ENCODE data around the gene TBC1D9B.

The TBC1D9B gene

DNA sequence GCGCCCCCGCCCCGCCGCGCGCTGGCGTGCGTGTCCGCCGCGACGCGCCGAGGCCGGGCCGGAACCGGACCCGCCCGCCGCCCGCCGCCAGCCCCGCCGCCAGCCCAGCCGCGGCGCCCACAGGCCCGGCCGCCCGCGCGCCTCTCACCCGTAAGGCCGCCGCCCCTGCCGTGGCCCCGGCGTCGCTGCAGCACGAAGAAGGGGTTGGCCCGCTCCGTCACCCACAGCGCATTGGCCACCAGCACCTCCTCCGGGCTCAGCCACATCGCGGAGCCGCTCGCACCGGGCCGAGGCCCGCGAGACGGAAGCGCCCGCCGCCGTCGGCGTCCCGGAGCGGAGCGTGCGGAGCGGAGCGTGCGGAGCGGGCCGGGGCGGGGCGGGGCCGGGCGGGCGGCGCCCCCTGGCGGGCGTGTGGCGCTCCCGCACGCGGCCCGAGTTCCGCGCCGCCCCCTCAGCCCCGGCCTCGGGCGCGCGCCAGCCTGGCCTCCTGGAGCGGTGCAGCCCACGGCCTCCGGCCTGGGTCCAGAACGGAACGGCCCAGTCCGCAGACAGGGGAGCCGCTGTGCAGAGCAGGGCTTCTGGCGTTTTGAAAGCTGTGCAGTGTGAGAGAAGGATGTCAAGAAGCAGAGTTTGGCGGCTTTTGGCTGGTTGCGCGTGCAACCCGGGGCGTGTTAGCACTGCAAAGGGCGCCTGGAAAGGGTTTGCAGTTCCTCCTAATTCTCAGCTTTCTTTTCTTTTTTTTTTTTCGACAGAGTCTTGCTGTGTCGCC is at the start of gene TBC1D9B:
Gene TBC1D9B, minus strand, starts transcription at position 342 of the 769 bp plus-strand sequence. Its CDS starts 76 bp downstream, at position 266.
- in situ Hi-C loops (cut with MboI; ENCODE audit: low sequenced_read_pairs) = no loop called here

DNA sequence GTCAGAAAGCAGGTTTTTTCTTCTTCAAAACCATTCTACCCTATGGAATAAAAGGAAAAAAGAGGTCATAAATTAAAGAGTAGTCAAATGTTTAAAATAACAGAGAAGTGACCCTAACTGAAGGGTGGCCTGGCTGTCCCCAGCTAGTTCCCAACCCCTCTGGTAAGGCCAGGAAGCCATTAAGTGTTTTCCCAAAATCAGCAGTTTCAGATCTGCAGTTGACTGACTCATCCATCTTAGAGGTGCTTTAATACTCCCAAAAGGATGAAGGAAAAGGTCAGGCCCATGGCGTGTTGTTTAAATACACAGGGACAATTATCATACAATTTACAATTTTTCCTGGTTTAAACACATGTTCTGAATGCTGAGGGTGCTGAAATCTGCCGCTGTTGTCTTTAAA is 47.9 kb upstream of the TBC1D9B start:
- in situ Hi-C loops (cut with MboI; ENCODE audit: low sequenced_read_pairs) = no loop called here

DNA sequence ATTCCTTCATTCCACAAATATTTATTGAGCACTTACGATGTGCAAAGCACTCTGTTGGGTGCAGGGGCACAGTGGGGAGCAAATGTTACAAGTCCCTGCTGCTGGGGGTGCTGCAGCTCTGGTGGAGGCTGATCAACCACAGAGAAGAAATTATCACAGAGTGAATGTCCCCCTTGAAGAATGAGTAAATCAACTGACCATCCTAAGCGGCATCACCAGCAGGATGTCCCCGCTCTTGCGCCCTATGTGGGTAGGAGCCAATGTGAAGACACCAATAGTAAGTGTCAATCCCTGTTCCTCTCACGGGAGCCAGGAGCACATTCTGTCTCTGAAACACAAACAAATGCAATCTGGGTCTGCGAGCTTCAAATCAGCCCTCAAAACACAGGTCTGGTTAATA is 47.4 kb upstream of the TBC1D9B start:
- in situ Hi-C loops (cut with MboI; ENCODE audit: low sequenced_read_pairs) = no loop called here

DNA sequence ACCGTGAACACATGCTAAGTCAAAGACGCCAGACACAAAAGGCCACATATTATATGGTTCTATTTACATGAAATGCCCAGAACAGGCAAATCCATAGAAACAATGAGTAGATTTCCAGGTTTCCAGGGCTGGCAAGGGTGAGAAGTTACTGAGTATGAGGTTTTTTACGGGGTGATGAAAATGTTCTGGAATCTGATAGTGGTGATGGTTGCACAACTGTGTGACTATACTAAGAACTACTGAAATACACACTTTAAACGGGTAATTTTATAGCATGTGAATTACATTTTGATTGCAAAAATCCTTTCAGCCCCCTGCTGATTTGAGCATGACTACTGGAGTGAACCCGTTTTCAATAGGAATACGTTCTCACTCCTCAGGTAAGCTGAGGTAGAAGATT is 46.7 kb upstream of the TBC1D9B start:
- in situ Hi-C loops (cut with MboI; ENCODE audit: low sequenced_read_pairs) = no loop called here

DNA sequence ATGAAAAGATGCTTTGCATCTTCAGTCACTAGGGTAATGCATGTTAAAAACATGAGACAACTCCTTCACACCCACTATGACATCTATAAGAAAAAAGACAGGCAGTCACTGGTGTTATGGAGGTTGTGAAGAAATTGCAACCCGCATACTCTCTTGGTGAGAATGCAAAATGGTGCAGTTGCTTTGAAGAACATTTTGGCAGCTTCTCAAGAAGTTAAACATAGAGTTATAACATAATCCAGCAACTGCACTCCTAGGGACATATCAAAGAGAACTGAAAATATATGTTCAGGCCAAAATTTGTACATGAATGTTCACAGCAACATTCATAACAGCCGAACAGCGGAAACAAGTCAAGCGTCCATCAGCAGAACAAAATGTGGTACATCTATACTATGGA is 46.3 kb upstream of the TBC1D9B start:
- in situ Hi-C loops (cut with MboI; ENCODE audit: low sequenced_read_pairs) = no loop called here

DNA sequence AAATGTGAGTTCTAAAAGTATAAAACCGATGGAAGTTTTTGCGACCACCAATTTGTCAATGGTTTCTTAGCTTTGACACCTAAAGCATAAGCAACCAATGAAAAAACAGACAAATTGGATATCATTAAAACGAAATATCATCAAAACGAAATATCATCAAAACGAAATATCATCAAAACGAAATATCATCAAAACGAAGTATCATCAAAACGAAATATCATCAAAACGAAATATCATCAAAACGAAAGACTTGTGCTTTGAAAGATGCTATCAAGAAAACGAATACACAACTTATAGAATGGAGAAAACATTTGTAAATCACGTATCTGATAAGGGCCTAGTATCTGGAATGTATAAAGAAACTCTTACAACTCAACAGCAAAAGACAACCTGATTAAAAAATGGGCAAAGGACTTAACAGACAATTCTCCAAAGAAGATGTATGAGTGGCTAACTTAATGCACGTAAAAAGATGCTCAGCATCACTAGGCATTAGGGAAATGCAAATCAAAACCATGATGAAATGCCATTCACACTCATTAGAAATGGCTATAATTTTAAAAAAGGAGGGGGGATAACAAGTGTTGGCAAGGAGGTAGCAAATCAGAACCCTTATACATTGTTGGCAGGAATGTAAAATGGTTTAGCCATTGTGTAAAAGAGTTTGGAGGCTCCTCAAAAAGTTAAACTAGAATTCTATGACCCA is 29.4 kb upstream of the TBC1D9B start:
- in situ Hi-C loops (cut with MboI; ENCODE audit: low sequenced_read_pairs) = no loop called here

DNA sequence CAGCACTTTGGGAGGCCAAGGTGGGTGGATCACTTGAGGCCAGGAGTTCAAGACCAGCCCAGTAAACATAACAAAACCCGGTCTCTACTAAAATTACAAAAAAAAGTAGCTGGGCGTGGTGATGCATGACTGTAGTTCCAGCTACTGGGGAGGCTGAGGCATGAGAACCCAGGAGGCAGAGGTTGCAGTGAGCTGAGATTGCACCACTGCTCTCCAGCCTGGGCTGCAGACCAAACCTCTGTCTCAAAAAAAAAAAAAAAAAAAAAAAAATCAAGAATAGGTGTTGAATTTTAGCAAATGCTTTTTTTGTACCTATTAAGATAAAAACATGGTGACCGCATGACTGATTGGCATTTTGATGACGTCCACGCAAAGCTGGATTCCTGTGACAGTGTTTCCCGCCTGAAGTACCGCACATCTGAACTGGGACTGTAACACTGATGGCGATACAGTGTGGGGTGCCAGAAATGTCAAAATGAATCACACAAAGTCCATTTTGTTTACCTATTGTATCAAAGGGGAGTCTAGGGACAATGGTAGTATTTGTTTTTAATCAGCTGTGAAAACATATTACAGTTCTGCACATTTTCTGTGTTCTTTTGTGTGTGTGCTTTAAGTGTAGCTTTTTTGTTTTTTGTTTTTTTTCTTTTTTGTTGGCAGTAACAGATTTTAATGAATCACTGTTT is 23.2 kb upstream of the TBC1D9B start:
- in situ Hi-C loops (cut with MboI; ENCODE audit: low sequenced_read_pairs) = no loop called here

DNA sequence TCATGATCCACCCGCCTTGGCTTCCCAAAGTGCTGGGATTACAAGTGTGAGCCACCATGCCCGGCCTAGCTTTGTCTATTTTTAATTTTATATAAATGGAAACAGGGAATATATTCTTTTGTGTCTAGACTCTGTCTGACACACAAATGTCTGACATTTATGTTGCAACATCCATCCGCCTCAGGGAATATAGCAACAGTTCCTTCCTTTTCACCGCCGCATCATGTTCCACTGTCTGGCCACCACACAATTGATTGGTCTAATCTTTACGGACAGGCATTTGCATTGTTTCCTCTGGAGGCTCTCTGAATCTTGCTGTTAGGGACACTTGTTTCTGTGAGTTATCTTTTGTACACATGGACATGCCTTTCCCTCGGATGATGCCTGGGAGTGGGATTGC is 20.1 kb upstream of the TBC1D9B start:
- in situ Hi-C loops (cut with MboI; ENCODE audit: low sequenced_read_pairs) = no loop called here

DNA sequence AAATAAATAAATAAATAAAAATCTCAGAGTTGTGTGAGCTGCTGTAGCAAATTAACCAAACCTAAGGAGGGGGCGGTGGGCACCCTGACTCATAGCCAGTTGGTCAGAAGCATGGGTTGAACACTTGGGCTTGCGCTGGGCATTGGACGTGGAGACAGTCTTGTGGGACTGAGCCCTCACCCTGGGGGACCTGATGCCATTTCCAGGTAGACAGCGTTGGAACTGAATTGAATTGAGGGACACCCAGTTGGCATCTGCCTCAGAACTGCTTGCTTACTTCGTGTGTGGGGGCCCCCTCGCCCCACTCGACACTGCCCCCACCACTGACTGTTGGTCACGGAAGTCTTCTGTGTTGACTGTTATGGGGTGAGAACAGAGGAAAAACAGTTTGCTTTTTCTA is 19.0 kb upstream of the TBC1D9B start:
- in situ Hi-C loops (cut with MboI; ENCODE audit: low sequenced_read_pairs) = no loop called here

DNA sequence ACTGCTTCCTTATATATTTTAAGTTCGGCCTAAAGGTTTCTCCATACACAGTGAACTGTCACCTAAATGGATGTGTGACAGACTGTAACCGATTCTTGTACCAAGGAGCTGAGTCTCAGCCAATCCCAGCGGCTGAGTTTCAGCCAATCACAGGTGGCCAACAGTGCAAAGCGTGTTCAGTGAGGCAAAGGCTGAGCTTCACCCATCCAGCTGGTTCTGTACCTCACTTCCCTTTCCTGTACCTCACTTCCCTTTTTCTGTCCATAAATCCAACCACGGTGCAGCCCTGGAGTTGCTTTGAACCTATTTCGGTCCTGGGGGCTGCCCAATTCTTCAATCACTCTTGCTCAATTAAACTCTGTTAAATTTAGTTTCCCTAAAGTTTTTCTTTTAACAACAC is 15.7 kb upstream of the TBC1D9B start:
- in situ Hi-C loops (cut with MboI; ENCODE audit: low sequenced_read_pairs) = no loop called here

DNA sequence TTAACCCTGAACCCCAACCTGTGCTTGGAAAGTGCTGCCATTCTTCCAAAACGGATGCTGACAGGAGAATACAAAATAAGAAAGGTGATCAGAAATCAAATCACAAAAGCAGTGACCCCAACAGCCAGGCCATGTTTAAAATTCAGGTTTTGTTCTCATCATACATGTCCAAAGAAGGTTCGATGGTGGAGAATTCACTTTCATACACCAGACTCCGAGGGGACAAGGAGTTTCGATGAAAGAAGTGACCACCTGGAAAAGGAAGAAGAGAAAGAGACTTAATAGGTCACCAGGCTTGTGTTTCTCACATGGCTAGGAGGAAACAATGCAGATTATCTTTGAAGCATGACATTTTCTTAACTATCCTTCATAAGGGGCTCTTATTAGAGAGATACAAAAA is 12.5 kb upstream of the TBC1D9B start:
- in situ Hi-C loops (cut with MboI; ENCODE audit: low sequenced_read_pairs) = no loop called here

DNA sequence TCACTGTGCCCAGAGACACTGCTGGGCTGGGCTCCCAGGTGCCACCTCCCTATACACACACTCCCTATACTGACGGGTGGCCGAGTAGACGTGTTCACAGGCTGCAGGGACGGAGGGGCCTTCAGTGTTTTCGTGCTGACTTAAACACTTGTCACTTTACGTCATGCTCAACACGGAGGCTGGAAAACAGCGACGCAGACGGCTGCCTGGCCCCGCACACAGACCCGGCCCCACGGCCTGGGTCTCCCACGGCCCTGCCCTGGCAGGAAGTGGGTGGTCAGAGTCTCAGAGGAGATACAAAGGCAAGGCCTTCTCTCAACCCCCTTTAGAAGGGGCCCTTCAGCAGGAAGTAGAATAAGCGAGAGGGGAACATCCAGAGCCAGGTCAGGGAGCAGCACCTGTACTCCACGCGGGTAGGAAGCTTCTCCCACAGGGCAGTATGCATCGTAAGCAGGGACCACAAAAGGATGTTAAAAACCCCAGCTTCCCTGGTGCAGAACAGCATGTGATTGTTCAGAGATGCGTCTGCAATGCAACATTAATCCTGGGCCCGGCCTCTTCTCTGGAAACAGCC is 11.9 kb upstream of the TBC1D9B start:
- in situ Hi-C loops (cut with MboI; ENCODE audit: low sequenced_read_pairs) = no loop called here

DNA sequence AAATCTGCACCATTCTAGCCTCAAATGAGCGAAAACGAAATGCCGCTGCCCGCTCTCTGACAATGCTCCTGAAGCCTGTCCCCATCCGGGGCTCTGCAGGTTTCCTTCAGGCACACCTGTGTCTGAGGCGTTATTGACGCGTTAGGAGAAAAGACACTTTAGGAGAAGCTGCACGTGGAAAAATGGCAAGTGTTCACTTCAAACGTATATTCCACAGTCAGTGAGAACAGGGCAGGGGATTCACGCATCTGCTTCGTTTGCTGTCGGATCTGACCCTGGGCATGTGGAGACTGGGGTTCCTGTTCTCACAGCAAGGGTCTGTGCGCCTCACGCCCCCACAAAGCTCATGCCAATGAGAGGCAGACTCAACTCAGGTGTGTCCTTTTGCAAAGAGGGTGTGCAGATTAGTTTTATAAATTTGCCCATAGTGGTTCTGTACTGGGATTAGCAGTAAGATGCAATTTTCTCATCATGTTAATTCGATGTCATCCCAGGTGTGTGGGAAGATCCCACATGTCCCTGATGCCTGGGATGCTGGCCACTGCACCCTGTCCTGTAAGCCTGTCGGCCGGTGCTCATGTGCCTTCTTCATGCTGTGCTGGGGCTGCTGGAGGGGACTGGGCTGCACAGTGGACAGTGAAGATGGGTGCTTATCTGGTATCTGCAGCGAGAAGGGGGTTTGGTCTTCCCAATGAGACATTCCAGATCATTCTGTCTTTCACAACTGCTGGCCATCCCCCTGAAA is 11.2 kb upstream of the TBC1D9B start:
- in situ Hi-C loops (cut with MboI; ENCODE audit: low sequenced_read_pairs) = no loop called here

DNA sequence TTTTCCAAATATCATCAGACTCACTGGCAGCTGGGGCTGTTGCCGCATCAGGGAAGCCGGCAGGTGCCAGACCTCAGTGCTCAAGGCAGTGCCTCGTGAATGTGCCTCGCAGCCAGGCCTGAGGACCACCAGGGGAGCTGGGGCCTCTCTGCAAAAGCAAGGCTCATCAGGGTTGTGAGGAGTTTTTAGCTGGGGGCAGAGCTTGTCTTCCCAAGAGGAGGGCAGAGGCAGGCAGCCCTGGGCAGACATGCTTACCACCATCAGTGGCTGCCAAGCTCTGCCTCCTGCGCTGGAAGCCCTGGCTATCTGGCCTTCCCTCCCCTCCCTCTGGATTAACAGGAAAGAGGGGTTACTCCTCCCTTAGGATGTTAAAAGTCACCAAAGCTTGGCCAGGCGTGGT is 8.8 kb upstream of the TBC1D9B start:
- in situ Hi-C loops (cut with MboI; ENCODE audit: low sequenced_read_pairs) = no loop called here

DNA sequence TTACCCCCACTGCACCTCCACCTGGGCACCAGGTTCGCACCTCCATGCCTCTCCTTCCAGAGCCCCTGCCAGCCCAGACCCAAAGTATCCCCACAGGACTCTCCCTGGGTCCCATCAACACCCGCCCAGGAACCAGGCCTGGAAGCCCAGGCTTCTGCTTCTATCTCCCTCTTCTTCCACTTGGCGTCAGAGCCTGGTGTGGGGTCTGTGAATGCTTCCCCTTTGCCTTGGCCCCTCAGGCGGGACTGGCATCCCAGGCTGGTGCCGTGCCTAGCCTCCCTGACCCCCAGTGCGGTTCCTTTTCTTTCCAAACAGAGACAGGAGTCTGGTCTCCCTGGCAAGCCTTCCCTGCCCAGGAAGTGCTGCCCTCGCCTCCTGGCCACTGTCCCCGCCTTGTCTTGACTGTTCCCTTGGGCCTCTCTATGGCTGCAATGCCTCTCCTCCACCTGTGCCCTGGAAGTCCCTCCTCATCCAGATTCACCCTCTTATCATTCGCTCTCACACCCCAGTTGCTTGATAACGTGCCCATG is 7.8 kb upstream of the TBC1D9B start:
- in situ Hi-C loops (cut with MboI; ENCODE audit: low sequenced_read_pairs) = no loop called here

DNA sequence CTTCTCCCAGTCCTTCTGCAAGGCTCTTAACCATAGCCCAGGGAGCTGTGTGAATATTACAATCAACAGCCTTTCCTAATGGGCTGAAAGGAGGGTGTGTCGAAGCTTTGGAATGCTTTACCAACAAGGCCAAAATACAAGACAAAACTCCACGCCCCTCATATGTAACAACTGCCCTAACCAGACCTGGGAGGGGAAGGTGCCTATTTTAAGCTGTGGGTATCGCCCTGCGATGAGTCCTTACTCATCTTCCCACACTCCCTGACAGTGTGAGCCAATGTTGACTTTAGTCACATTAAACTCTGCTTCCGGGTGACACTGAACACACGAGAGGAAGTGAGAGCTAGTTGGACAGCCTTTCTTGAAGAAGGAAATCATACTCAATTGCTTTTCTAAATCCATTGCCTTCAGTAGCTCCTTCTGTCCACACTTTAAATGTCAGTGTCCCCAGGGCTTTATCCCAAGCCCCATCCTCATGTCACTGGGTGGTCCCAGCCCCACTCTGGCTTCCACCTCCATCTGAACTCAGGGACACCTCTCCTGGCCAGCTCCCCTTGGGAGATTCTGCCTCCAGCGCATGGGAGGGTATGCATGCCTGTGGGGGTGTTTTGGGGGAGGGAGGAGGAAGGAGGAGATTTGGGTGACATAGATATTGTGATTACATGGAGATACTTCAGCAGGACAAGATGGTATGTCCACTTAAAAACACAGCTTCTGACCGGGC is 6.5 kb upstream of the TBC1D9B start:
- in situ Hi-C loops (cut with MboI; ENCODE audit: low sequenced_read_pairs) = no loop called here

DNA sequence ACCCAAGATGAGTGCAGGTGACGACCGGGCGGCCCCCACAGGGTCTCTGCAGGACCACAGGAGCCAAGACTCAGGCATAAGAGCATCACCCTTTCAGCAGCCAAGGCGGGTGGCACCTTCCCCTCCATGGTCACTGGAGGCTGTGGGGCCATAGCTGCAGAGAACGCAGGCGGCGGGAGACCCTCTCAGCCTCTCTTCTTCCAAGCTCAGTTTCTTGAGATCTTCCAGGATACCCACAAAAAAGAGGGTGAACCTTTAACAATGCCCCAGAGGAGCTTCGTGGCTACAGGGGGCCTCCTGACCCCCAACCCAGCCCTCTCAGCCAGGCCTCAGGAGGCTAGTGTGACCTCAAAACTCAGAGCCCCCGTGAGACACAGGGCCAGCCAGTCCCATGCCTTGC is 5.8 kb upstream of the TBC1D9B start:
- in situ Hi-C loops (cut with MboI; ENCODE audit: low sequenced_read_pairs) = no loop called here

DNA sequence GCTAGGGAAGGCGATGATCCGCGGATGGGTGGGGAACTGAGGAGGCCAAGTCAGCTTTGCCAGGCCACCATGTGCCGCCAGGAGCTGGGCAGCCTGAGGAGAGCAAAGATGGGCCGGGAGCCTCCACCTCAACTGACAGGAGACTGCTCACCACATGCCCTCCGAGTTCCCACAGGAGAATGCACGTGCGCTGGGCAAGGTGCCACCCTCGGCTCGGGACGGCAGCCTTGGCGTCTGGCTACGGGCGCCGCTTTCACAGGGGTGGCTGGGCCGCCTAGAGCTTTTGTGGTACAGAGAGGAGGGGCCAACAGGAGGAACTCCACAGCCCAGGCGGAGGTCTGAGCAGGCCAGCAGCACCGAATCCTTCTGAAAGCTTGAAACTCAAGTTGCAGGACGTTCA is 5.3 kb upstream of the TBC1D9B start:
- in situ Hi-C loops (cut with MboI; ENCODE audit: low sequenced_read_pairs) = no loop called here

DNA sequence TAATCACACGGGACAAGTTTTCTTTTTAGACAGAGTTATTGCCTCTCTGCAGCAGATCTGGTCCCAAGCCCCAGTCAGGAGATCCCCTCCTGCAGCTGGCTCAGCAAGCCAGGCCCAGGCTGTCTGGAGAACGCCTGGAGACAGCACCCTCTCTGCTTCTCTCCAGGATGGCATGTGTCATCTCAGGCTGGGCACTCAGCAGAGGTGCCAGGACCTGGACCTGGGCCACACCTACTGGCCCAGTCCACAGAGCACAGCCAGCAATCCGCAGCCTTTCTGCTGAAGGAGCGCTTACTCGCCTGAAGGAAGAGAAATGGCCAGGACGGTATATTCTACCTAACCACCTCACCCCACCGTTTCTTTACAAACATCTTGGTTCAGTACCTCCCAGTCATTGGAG is 4.7 kb upstream of the TBC1D9B start:
- in situ Hi-C loops (cut with MboI; ENCODE audit: low sequenced_read_pairs) = no loop called here

DNA sequence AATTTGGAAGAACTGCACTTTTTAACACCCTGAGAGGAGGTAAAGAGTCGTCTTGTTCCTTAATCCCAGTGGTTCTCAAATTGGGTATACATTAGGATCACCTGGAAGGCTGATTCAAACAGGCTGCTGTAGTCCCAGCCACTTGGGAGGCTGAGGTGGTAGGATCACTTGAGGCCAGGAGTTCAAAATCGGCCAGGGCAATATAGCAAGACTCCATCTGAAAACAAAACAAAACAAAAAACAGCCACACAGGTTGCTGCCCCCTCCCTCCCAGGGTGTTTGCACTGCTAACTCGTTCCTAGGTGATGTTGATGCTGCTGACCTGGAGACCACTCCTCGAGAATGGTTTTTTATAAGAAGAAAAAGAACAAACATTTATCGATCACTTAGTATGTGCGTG is 1.5 kb upstream of the TBC1D9B start:
- in situ Hi-C loops (cut with MboI; ENCODE audit: low sequenced_read_pairs) = no loop called here
